CD4-positive, alpha-beta T cell treated with Interleukin-10 for 1 hour (primary cell): ENCODE measurements around the gene HHAT.

Source experiments
- DNase-seq: peaks from one replicate; pipeline ENCODE4 v3.0.0-alpha.2; 2020

HHAT gene

DNA sequence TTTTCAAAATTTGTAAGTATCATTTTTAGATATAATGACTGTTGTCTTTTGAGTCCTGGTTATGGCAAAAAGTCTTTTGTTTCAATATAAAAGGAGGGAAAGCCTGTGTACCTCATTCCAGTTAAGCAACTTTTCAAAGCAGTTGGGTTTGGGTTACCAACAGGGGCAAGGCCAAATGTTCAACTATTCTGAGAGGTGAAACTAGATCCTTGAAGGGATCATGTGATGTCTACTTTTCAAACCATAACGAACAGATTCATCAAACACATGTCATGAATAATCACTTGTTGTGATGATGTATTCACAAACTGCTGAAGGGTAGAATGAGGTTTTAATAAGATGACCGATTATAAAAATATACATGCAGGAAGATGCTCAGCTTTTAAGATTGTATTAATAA, 171.3 kb downstream of the HHAT start:
- no peak for DNase-seq

DNA sequence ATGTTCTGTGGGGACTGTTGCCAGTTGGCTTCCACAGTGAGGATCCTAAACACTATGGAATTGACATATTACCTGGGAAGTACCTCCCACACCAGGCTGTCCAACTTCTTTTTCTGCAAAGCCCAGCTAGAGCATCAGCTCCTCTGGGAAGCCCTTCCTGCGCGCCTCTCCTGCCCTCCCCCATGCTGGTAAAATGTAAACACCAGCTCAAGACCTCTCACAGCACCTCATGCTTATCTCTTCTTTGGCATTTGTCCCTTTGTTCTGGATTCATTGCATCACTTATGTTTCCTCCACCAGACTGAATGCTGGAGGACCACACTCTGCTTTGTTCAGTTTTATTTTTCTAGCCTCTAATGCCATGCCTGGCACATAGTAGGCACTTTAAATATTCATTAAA, 172.1 kb downstream of the HHAT start:
- DNase-seq, result no peak

DNA sequence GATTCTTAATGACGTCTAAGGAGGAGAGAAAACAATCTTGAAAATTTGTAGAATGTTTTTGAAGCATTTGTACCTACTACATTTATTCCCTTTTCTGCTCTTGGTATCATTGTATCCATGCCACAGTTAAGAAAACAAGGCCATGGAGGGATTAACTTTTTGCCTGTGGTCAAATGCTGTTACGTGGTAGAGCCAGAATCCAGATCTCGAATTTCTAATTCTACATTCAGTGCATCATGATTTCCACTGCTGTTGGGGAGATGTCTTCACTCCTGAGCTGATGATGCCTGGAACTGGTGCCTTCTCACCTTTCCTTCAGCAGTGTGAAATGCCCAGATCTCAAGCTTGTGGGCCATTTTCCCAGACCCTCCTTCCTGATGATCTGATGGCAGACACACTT, 175.6 kb downstream of the HHAT start:
- DNase-seq, result no peak

DNA sequence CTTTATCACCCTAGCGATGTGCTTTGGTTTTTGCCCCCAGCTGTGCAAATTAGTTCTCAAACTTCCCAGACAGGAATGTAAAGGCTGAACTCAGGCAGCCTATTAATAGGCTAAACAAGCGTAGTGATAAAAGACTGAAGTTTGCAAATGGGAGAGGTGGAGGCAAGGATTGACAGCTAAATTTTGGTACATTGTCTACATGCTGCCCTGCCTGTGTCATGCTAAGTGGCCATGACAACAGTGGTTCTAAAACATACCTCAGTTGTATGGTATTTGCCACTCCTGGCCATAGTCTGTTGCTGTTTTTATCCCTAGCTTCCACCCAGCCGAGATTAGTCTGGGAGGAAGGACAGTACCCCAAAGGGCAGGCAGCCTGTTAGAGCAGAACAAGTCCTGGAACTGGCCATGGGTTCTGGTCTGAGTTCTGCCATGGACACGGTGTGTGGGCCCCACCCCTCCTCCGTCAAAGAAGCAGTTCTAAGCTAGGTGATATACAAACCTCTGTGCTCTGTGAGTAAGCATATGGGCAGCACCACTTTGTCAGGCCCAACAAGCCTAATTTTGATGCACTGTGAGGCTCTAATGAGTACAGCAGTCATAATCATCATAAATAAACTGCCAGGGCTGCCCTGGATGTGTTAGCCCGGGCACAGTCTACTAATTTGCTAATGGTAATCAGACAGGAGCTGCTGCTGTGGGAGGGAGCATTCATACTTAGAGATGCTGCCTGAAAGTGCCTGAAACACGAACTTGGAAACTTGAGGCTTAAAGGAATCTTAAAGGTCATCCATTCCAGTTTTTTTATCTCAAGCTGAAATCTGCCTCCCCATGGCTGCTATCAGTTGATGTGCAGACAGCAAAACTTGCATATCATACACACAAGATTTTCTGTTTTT, 177.1 kb downstream of the HHAT start:
- no peak for DNase-seq

DNA sequence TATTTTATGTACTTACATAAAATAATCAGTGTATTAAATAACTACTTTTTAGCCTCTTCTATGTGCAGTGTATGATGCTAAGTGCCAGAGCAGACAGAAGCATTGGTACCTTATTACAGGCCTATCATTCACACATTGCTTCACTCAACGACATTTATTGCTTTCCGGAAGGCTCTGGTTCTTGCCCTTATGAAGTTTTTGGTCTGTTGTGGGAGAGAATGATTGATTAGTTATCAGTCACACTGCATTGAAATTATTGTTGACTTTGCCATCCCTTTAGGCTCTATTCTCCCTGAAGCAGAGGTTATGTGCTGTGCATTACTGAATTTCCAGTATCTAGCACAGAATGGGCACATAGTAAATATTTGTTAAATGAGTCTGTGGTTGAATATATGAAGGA, 178.0 kb downstream of the HHAT start:
- DNase-seq, result no peak

DNA sequence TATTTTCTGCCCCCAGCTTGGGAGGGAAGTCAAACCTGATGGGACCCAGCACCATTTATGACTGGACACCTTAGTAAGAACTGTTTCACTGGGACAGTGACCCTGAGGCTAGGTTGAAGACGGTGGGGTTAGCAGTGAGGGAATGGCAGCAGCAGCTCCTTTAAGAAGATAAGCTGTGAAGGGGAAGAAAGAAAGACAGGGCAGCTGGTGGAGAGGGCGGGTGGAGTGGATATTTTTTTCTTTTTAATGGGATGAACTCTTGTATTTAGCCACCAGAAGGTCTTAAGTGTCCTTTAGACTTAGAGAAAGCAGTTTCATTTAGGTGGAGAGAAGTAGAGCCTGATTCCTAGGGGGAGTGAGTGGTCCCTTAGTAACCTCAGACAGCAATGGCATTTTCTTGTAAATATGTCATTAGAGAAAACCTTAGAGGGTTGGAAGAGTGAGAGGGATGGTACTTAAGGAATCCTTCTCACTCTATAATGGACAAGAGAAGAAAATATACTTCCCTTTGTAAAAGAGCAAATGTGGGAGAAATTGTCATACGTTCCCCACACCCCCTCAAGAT, 187.5 kb downstream of the HHAT start:
- no peak for DNase-seq

DNA sequence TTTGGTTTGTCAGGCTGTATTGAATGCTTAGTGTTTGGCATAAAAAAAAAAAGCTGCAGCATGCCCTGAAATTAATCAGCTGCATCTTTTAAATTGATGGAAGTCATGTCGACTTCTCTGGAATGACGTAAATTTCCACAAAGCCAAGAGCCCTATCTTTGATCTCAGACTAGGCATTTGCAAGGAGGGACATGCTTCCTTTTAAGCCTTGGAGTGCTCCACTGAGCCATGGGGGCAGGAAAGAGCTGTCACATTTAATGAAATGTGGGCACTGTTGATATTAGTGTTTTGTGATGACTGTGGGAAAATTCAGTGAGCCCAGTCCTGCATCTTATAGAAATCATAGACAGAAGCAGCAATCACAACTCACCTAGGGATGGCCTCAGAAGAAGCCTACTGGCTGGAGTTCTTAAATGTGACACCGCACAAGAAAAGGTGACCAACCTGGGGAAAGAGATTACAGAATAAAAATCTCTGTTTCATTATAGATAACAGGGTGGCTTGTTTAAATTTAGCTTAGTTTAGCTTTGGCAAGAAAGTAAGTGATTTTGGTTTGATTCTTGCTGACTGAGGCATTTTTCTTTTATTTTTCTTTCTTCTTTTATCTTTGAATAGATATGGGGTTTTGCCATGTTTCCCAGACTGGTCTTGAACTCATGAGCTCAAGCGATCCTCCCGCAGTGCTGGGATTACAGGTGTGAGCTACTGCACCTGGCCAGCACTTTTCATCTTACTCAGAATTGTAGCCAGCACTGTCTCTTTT, 188.2 kb downstream of the HHAT start:
- no peak for DNase-seq

DNA sequence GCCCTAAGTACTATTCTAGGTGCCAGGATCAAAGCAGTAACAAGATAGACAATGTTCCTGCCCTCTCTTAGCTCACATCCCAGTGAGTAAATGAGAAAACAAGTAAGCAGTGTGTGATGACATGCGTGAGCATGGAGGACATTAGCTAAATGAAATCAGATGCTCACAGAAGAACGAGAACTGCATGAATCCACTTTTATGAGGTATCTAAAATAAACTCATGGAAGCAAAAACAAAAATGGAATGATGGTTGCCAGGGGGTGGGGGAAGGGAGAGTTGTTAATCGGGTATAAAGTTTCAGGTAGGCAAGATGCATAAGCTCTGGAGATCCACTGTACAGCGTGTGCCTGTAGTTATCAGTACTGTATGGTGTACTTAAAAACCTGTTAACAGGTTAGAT, 195.1 kb downstream of the HHAT start:
- no peak for DNase-seq

DNA sequence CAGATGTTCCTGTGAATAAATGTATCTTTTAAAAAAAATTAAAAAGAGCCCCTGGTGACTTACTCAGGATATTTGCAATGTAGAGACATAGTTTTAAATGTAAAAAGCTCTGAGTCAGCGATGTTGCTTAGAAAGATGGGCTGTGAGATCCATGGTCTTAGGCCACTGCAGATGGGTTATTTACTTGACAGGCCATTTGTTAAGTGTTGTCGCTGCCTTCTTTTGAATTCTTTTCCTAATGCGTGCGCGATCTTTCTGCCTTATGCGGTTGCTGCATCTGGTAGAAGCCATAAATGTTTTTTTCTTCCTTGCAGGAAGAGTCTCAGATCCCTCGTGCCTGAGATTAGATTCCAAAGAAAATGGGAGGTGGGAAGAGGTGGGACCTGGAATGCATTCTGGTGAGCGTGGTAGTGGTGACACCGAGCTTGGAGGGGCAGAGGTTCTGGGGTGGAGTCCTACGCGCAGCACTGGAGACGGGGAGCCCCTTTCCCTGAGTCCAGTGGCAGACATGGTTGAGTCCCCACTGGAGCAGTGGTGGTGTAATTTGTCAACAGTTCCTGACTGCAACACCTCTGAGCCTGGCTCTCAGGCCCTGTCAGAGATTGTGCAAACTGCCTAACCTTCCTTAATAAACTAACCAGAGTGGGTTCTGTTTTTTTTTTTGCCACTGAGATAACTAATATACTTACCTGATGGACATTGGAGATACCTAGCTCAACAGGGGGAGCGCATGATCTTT, 197.2 kb downstream of the HHAT start:
- DNase-seq, result no peak

DNA sequence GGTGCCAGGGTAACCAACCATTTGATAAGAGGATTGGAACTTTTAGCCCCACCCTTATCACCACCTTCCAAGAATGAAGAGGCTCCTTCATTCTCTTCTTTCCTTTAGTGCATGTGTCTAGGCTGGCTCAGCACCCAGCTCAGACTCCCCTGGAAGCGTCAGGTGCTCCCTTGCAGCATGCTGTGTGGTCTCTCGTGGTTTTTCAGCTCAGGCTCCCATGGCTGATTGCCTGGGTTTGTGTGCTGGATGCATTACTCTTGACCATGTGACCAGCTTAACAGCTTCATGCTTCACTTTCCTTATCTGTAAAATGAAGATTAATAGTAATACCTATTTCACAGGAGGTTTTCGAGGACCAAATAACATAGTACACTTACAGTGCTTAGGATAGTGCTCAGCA, 198.4 kb downstream of the HHAT start:
- DNase-seq, result no peak

DNA sequence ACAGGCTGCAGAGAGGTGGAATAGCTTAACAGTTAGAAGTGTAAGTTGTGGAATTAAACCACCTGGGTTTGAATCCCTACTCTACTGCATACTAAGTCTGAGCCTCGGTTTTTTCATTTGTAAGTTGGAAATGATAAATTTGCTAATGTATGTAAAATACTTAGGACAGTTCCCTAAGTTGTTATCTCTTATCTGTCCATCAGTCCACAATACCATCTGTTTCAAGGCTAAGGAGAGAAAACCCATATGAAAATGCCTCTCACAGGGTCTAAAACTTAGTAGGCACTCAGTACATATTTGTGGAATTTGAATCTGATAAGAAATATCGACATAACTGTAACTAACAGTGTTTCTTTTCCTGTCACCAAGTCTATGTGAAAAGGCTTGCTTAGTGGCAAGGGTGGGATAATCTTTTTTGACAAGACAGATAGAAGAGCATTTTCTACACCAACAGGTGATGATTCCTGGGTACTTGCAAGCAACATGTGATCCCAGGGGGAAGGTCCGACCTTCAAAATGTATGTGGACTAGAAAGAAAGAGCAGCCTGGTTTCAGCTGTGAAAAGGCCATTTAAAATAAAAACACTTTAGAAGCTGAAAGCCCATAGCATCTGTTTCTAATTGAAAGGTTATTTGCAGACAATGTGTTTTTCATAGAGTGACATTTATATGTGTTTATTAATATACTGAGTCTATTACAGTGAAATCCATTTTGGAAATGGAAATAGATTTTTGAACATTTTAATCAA, 202.9 kb downstream of the HHAT start:
- DNase-seq, result no peak

DNA sequence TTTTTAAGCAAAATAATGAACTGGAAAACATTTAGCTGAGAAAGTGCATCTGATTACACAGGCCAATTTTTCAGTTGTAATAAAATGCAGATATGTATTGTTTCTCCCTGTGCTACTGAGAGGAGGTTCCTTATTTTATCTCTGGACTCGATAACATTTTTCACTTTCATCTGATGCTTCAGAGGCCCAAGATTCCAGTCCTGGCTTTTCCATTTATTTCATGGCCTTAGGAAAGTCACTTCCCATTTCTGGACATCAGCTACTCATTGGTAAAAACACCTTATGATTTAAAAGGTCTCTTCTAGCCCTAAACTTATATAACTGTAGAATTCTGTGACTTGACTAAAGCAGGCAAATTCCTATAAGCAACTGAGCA, 203.5 kb downstream of the HHAT start:
- no peak for DNase-seq

DNA sequence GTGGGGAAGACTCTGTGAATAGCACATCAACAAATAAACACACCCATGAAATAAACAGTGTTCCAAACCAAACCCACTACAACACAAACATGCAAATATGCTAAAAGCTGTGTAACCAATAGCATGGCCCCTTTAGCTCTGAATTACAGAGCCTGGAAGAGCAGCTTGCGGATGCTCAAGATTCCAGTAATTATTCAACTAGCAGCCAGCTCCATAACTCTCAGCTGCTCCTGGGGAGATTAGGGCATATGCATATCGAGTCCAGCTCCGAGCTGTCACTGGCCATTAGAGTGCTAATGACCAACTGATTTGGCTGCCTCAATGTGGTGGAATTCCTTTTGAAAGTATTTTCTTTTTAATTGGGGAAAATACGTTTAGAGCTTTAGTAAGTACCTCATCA, 207.1 kb downstream of the HHAT start:
- DNase-seq, result no peak

DNA sequence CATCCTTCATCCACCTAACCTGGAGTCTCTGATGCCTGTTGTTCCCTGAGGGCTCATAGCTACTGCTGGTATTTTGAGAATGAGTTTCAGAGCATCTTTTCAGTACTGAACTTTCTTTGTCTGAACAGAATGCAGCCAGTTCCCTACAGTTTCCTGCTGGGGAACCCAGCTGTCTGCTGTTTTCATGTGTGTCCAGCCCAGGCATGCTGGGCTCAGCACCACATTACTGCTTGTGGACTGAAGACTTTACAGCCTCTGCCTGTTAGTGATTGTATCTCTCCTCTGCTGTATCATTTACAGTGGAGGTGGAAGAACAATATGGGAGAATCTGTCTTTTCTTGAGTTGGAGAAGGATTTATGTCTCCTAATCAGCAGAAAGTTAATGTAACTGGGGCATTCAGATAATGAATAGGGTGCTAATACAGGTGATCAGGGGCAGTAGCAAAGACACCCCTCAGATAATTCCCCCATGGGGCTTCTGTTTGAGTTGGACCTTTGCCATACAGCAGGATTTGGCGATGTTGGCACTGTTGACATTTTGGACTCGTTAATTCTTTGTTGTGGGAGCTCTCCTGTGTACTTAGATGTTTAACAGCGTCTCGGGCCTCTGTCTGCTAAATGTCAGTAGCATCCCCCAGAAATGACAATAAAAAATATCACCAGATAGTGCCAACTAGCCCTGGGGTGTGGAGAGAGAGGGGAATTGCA, 207.7 kb downstream of the HHAT start:
- no peak for DNase-seq

DNA sequence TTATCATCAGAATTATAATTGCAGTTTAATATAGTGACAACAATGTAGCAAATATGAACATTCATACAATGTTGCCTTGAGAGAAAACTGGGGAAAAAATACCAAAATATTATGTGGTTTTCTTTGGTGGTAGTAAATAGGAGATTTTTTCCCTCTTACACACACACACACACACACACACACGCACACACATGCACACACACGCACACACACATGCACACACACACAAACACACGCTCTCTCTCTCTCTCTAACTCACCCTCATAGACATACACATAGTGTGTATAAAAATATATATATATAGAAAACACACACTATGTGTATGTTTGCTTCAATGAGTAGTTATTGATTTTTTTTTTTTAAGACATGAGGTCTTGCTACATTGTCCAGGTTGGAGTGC, 211.6 kb downstream of the HHAT start:
- DNase-seq, result no peak

DNA sequence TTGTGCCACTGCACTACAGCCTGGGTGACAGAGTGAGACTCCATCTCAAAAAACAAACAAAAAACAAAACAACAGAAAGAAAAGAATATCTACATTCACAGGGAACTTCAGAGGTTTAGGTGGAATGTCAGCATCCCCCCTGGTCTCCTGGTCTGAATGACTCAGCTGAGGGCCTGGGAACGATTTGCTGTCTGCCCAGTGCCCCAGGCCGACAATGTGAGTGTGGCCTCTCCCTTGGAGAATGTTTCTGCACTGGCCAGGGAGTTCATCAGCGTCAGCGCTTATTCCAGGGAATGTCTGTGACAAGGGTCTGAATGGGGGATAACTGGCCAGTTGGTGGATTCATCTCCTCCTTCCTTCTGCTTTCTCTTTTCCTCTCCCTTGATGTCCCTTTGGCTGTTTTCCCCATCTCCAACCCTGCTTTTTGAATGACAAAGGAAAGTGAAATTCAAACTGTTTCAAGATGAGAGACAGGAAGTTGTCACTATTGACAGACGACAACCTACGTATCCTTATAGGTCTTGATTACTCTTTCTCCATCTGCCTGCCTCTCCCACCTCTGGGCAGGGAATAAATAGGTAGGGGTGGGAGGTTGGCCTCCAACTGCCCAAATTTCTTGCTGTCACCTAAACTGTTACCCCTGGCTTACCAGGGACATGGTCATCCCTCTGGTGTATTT, 213.1 kb downstream of the HHAT start:
- no peak for DNase-seq

DNA sequence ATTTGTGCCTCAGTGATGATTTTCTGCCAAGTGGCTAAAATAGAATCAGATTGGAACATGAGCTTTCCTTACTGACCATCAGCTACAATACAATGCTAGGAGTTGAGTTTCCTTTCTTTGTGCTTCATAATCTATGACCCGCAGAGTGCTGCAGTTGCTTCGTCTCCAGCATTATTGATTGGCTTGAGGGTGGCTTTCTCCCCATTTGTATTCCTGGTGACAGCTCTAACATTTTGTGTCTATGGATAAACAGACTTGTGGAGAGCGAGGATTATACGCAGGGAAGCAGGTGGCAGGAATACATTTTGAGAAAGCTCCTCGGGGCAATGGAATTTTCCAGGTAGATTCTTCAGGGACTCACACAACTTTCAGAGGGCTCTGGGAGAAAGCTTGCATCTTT, 223.2 kb downstream of the HHAT start:
- DNase-seq, result no peak

DNA sequence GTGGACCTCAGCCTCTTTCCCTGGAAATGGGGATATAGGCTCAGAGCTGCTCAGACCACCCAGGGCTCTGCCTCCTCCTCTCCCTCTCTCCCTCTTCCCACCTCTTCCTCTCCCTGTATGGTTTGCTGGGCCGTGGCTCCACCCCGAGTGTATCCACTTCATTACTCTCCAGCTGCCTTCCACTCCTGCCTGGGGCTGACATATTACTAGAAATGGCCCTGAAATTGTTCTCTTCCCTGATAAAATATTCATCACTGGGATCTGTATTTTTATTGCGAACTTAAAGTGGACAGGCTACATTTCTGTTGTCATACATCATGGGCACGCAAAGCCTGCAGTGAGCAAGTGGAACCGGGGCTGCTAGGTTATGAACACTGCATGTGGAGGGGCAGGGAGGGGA, 225.0 kb downstream of the HHAT start:
- DNase-seq, result no peak

DNA sequence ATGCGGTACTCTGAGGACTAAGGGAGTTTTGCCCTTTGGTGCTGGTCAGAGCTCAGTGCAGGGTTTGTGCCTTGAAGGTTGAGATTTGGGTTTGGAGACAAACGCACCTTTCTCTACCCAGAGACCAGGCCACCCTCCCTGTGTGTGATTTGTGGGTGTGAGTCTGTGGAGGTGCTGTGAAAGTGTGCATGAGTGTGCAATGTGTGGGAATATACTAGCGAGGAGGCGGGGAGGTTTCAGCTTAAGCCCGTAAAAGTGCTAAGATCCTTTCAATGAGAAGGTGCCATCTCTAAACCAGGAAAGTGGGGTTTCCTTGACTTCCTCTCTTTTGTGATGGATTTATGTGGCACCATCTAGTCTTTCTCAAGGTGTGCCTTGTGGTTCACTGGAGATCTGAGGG, 225.7 kb downstream of the HHAT start:
- DNase-seq, result no peak

DNA sequence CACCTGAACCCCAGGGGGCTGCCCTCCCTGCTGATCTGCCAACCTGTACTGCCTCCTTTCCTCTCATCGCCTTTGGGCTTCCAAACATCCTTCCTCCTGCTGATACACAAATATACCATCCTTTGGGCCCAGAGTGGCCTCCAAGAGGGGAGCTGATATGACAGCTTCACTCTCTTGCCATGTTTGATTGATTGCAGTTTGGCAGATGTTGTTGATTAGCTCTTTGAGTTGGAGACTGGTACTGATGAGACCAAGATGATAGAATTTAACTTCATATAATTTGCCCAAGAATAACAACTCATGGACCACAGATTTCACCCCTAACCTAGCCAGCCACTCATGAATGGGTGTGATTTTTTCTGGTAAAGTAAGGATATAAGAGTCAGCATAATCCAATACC, 227.8 kb downstream of the HHAT start:
- DNase-seq, result no peak

DNA sequence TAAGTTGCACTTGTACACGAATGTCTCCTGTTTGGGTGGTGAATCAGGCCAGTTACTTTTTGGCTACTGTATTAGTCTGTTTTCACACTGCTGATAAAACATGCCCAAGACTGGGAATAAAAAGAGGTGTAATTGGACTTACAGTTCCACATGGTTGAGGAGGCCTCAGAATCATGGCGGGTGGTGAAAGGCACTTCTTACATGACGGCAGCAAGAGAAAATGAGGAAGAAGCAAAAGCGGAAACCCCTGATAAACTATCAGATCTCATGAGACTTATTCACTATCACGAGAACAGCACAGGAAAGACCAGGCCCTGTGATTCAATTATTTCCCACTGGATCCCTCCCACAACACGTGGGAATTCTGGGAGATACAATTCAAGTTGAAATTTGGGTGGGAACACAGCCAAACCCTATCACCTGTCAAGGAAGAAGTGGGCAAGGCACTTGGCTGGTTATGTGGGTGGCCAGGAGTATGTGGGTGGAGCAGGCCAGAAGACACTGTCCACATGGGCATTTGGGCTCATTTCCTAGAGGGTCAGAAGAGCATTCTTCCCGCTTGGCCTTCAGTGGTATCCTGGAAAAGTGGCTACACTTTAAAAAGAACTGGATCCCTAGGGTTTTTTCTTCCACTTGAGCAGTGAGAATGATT, 228.8 kb downstream of the HHAT start:
- no peak for DNase-seq
